Esophagus squamous epithelium (tissue), 4 donors: Measurements from ENCODE around the gene MYO1F.

Source experiments
- POLR2A ChIP-seq, 4 donors: fragments of 450-650 bp; IDR thresholded peaks; one replicate each; pipeline ENCODE4 v1.6.1; 2017; ENCODE audit warnings: antibody characterized with exemption in 4 of 4, mild to moderate bottlenecking in 4 of 4, moderate library complexity in 3 of 4
- TF ChIP-seq, protein P1 (sequence below), 6 experiments: fragments of 450-650 bp in 4 of 6; fragments of 200-600 bp in 2 of 6; sonication (generic) in 2 of 6; IDR thresholded peaks; one replicate each; pipeline ENCODE4 v1.5.1; 2016 to 2019; ENCODE audit warnings: antibody characterized with exemption in 6 of 6, mild to moderate bottlenecking in 4 of 6, moderate library complexity in 4 of 6

DNA sequence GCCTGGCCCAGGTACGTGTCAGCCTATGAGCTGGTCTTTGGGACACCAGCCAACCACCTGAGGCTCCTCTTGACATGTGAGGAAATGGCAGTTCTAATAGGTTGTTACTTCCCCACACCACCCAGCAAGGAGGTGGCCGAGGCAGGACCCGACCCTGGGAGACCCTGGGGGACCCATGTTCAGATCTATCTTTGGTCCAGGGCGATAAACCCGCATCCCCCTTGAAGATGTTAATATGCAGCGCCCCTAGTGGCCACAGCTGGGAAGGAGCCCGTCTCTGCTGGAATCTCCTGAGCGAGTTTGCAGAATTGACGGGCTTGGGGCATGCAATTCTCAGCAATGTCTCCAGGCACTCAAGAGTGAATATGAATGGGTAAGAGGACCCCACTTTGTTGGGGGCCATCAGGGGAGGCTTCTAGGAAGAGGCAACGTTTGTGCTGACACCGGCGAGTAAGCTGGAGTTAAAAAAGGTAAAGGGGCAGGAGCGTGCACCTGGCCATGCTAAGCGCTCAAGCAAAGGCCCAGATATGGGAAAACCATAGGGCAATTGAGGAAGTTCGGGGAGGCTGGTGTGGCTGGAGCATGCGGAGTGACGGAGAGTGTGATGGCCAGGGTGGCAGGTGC lies 1.5 kb upstream of the MYO1F start:
- TF ChIP-seq POLR2A (IDR thresholded peaks at IDR 0.05), result no peak
- TF ChIP-seq, protein P1, sequence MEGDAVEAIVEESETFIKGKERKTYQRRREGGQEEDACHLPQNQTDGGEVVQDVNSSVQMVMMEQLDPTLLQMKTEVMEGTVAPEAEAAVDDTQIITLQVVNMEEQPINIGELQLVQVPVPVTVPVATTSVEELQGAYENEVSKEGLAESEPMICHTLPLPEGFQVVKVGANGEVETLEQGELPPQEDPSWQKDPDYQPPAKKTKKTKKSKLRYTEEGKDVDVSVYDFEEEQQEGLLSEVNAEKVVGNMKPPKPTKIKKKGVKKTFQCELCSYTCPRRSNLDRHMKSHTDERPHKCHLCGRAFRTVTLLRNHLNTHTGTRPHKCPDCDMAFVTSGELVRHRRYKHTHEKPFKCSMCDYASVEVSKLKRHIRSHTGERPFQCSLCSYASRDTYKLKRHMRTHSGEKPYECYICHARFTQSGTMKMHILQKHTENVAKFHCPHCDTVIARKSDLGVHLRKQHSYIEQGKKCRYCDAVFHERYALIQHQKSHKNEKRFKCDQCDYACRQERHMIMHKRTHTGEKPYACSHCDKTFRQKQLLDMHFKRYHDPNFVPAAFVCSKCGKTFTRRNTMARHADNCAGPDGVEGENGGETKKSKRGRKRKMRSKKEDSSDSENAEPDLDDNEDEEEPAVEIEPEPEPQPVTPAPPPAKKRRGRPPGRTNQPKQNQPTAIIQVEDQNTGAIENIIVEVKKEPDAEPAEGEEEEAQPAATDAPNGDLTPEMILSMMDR (IDR thresholded peaks at IDR 0.05), result peak; percentile 75 to 93 (median 85)
